Retina (tissue), 1 donor: ENCODE measurements around the gene IRF2BP1.
A peak's percentile ranks its signal among the peaks of the same experiment; 100 is the strongest.
"Not testable (repeated sequence)": the region's sequence is repeated elsewhere in the genome, so short reads cannot be mapped to it uniquely, and the experiment has no call there.

Experiments
- DNase-seq: peaks from one replicate; pipeline ENCODE4 v3.0.0-alpha.2; 2016

IRF2BP1 gene

DNA sequence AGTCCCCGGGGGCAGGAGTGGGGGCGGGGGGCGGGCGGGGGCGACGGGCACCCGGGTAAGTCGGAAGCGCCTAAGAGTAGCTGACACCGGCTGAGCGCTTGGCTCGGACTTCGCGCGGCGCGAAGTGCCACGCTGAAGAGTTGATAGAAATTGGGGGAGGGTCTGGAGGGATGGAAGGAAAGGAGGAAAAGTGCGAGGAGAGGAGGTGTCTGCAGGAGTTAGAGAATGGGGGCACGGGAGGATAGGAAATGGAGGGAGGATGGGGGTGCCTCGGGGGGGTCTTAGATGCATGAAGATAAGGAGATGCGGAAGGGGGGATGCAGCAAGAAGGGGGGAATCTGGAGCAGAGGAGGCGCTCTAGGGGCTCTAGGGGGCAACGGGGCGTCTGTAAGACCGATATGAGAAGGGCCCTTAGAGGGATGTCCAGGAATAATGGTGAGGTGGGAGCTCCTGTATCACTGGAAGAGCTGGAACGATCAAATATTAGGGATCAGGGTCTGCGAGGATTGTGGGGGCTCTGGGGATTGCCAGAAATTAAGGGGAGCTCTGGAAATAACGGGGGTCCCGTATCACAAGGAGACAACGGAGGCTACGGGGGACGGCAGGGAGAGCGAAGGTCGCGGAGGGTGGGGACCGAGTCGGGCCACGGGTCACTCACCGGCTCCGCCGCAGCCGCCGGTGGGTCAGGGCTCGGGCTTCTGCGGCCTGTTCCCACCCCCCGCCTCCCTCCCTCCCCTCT is 16.1 kb upstream of the IRF2BP1 start, which contains the start of gene MYPOP:
Gene MYPOP (minus strand): TSS at position 702 of the 739 bp plus-strand sequence. CDS start 840 bp downstream, outside the sequence.
- DNase-seq, result no peak

DNA sequence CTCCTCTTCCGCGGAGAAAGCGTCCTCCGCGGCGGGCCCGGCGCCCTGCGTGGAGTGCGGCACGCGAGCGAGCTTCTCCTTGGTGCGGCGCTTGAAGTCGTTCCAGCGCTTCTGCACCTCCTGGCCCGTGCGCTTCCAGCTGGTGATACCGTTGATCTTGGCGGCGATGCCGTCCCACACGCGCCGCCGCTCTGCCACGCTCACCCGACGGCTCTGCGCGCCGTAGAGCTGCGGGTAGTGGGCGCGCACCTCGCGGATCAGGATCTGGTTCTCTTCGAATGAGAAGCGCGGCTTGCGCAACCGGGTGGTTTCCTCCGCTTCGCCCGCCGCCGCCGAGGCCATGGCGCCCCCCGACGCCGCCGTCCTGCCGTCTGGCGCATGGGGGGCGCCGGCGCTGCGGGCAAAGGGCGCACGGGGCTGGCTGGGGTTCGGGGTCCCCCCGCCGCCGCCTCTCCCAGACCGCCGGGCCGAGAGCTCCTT is 15.5 kb upstream of the IRF2BP1 start:
- peak; percentile 55 for DNase-seq

DNA sequence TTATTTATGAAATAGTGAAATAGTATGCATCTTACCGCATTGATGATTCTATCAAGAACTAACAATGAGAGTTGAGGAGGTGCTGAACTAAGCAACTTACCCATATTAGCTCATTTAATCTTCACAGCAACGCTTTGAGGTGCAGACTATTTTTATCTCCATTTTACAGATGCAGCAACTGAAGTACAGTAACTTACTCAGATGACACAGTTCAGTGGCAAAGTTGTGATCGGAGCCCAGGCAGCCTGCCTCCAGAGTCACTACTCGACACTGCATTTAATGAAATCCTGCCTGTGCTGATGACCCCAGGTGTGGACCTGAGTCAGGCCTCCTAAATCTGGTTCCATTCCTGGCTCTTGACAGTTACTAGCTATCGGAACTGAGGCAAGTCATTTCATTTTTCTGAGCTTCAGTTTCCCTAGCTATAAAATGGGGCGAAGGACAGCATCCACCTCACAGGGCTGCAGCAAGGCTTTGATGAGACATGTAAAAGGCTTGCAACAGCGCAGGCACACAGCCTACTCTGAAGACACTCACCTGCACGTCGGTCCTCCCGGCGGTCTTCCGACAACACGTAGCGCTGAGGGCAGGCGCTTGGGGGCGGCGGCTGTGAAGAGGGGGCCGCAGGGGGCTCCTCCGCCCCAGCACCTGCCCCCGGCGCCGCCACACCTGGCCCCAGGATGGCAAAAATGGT is 14.9 kb upstream of the IRF2BP1 start:
- DNase-seq, result no peak

DNA sequence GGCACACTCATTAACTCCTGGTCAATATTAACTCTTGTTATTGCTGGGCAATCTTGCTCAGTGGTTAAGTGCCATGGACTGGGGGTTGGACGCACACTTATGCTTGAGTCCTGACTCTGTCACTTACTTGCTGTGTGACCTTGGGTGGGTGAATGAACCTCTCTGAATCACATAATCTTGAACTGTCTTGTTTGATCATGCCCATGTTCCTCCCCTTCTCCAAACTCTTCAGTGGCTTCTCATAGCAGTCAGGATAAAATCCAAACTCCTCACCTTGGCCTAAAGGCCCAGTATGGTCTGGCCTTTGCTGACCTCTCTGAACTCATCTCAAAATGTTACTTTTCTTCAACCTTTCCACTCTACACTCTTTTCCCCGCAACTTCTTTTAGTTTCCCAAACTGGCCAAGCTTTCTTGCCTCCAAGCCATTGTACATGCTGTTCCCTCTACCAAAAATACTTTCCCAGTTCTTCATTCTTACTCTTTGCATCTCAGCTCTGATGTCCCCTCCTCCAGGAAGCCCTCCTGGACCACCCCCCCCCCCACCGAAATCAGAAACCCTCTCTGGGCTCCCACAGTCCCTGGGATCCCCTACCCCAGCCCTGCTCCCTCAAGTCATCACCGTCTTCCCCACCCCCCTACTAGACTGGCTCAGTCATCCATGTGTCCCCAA is 14.1 kb upstream of the IRF2BP1 start:
- no peak for DNase-seq

DNA sequence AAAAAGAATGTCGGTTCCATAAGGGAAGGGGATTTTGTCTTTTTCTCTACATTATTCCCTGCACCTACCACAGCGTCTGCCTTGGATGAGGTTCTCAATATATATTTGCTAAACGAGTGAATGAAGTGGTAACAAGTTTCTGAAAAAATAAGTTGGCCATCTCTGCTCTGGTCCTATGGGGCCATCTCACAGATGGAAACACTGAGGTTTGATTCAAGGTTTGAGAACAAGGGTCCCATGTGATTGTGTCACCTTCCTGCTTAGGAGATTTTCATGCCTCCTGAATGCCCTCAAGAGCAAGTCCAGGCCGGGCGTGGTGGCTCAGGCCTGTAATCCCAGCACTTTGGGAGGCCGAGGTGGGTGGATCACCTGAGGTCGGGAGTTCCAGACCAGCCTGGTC is 13.3 kb upstream of the IRF2BP1 start:
- no peak for DNase-seq

DNA sequence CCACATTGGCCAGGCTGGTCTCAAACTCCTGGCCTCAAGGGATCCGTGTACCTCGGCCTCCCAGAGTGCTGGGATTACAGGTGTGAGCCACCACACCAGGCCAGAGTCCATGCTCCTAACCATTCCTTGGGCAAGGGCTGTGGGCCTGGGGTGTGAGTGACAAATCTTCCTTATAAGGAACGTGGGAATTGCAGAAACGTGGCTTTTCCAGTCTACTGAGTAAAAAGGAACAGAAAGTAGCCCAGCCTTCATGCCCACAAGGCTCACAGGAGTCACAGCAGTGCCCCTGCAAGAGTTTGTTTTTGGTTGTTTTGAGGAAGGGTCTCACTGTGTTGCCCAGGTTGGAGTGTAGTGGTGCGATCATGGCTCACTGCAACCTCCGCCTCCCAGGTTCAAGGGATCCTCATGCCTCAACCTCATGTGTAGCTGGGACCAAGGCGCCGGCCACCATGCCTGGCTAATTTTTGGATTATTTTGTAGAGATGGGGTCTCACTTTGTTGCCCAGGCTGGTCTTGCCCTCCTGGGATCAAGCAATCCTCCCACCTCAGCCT is 11.4 kb upstream of the IRF2BP1 start:
- DNase-seq, result no peak

DNA sequence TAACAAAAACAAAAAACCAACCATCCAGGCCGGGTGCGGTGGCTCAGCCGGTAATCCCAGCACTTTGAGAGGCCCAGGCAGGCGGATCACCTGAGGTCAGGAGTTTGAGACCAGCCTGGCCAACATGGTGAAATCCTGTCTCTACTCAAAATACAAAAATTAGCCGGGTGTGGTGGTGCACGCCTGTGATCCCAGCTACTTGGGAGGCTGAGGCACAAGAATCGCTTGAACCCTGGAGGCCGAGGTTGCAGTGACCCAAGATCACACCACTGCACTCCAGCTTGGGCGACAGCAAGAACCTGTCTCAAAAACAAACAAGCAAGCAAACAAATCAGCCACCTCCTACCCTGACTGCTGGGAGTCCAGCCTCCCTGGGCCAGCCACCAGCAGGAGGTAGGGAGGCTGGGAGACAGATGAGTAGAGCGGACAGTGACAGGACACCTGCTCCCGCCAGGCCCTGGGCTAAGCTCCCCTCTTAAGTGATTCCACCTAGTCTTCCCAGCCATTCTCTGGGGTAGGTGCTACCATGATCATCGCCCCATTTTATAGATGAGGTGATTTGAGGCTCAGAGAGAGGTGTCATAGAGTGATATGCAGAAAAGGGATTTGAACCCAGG is 10.2 kb upstream of the IRF2BP1 start:
- DNase-seq, result not testable (repeated sequence)

DNA sequence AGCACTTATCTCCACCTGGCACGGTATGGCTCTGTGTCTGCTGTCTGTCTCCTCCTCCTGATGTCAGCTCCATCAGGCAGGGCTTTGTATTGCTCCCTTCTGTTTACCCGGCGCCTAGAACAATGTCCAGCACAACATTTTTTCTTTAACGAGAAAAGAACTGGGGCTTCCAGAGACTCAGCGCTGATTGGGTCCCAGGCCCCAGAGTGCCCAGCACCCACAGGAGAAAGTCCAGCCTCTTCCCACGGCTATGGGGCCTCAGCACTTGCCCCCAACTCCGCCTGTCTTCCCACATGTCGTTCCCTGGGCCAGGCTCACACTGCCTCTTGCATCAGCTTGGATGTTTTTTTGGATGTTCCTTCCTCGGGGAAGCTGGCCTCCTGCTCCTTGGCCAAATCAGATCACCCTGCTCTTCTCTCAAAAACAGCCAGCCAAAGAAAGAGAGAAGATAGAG is 9.6 kb upstream of the IRF2BP1 start:
- DNase-seq, result no peak

DNA sequence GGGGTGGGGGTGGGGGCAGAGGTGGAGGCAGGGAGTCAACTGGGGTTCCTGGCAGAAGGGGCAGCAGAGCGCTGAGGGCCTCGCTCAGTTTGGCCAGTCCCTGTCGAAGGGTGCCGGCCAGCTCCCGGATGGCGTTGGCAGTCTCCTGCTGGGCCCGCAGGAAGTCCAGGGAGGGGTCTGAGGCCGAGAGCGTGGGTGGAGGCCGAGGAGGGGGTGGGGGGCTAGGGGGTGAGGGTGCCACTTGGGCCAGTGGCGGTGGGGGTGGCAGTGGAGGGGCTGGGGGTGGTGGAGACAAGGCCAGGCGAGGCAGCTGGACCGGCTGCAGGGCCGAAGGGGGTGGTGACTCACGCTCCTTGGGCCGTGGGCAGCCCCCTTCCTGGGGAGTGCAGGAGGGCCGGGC is 4.9 kb upstream of the IRF2BP1 start:
- DNase-seq, result no peak

DNA sequence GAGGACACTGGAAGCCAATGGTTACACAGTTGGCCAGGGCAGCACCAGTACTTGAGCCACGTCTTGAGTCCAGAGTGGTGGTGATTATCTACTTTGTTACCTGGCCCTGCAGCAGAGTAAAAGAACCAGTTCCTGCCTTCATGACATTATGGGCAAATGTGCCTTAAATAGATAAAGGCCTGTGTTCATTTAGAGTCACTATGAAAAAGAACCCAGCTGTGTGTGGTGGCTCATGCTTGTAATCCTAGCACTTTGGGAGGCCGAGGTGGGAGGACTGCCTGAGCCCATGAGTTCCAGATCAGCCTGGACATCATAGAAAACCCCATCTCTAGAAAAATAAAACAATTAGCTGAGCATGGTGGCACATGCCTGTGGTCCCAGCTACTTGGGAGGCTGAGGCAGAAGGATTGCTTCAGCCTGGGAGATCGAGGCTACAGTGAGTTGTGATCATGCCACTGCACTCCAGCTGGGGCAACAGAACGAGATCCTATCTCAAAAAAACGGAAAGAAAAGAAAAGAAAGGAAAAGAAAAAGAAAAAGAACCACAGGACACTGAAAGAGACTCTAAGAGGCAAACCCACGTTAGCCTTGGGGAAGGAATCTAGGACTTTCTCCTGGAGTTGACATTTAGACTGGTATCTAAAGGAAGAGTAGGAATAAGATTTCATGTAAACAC is 3.4 kb upstream of the IRF2BP1 start:
- DNase-seq, result no peak

DNA sequence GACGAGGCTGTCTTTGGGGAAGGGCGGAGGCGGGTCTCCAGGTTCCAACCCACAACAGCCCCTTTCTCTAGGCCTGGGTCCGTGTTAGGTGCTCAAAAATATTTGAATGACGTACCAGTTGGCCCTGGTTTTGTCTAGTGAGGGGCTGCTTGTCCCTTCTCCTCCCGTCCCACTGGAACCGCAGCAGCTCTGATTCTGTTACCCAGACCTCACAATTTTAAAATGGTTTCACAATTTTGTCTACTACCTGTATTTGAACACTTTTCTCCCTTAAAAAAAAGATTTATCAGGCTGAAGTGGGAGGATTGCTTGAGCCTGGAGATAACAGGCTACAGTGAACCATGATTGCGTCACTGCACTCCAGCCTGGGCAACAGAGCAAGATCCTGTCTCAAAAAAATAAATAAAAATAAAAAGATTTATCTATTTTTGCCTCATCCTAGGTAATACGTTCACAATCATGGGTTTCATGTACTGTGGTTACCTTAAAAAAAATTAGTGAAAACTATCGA is 1.3 kb upstream of the IRF2BP1 start:
- no peak for DNase-seq

DNA sequence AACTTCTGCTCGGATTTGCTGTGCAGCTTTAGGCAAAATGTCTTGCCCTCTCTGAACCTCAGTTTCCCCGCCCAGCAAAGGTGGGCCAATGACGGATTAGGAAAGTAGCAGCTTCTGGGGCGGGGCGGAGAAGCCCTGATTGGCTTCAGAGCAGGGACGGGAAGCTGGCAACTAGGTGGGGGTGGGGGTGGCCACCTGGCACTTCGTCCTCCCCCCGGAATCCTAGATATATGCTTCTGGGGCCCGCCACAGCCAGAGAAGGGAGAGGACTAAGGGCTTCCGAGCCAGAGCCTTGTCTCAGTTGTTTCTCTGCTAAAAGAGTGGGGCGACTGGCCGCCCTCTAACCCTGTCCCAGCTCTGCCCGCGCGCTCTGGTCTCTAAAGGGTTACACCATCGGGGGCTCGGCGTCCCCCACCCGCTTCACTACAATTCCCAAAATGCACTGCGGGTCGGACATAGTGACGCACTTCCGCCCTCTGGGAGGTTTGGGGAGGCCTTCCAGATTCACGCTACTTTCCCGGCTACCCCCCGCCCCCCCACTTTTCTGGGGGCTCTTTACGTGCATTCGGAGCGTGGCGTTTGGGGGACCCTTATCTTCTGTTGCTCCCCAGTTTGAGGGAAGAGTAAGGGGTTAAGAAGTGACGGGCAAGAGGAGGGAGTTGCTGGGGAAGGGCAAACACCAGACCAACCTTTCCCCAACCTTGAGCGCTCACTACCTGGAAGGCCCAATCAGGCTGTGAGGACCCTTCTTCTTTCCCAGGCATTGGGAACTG is 672 bp upstream of the IRF2BP1 start:
- peak; percentile 96 for DNase-seq

DNA sequence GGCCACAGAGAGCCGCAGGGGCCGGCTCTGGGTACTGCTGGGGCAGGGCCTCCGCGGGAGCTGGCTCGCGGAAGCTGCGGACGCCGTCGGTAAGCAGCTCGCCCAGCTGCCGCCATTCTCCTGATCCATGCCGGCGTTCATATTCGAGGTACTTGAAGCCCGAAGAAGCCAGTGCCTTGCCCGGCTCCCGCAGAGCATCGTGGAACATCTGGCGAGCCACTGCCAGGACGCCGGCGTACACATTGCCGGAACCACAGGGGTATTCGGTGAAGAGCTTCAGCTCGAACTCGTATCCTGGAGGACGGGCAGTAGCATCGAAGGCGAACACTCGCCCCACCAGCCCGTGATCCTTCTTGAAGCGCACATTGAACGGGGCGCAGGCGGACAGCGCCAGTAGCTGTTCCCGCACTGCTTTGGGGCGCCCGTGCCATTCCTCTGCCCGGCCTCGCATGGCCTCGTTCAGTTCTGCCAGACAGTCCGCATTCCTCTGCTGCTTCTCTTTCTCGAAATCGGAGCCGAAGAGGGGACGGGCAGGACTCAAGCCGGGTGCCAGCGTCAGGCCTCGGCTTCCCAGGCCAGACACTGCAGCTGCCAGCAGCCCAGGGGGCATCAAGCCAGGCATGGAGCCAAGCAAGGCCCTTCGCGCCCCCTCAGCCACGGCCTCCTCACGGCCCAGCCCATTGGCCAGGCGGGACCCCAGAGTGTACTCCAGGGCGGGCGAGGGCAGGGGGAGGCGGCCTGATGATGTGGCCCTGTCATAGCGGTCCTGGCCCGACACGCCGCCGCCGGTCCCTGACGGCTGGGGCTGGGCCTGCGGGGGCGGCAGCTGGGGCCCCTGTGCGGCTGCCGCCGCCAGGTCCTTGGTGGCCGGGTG is 1.0 kb downstream of the IRF2BP1 start:
- DNase-seq, result peak; percentile 21

DNA sequence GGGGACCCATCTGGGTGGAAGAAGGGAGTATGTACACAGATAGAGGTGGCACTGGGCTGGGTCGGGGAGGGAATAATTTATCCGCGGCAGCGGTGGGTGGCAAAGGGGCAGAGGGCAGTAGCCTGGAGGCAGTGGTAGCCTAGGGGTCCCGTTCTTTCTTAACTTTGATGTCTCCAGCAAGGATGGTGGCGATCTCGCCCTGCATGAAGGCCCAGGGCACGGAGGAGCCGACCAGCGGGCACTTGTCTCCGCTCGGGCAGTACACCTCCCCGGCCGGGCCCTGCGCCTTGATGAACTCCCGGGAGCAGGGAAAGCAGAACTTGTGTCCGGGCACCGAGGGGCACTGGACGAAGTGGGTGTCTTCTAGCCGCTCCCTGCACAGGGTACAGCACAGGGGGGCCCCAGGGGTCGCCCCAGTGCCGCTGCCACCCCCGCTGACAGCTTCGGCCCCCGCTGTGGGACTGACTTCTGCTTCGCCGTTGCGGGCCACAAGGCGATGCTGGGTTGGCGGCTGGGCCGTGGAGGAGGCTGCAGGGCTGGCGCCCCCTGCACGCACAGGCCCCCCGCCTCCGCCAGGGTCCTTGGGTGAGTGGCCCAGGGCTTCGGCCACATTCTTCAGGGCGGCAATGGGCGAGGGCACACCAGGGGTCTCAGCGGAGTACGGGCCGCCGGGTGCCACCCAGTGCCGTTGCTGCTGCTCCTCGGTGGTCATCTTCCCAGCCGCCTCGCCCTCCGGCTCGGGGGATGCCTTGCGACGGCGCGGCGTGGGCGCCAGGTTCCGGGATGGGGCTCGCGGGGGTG is 1.9 kb downstream of the IRF2BP1 start:
- no peak for DNase-seq

DNA sequence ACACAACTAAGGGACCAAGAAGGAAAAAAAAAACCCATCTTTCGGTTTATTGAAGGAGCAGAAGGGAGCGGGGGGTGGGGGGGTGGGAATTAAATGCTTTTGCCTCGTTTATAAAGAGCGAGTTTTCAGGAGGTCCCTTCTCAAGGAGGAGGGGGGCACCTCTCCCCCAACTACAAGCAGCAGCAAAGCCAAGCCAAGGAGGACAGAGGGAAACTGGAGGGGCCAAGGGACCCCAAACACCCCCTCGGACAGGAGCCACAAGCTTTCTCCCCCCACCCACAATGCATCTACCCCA is 2.4 kb downstream of the IRF2BP1 start:
- no peak for DNase-seq

DNA sequence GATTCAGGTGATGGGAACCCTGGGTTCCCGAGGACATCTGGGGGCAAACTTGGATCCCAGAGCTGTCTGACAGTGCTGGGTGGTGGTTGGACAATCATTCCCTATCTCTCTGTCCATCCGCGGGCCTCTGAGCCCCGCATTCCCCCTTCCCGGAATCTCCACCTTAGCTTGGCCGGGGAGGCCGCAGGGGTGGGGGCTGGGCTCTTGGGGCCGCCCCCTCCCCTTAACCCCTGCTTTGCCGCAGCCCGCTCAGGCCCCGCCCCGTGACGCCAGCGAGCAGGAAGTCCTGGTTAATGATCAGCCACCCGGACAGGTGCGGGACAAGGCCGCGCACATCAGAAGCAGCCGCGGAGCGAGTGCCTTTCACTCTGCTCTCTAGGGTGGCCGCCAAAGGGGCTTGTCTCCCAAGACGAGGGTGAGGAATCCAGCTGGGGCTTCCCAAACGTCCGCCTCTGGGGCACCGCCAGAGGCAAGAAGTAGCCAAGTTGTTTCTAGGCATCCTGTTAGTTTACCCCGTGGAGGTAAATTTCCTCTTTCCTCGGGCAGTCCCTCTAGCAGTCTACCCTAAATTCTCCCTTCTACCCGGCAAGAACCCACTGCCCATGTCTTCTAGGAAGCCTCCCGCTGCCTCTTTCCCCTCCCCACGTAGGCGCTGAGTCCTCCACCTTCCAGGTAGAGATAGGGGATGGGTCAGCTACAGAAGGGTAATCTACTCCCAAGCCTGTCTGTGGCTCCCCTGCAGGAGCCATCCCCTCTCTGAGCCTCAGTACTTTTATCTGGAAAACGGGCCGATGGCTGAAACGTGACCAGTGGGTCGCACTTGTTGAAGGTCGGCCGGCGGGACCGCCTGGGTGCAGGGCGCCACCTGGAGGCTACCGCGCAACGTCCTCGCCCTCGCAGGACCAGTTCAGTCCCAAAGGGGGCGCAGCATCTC is 3.0 kb downstream of the IRF2BP1 start:
- peak; percentile 95 for DNase-seq

DNA sequence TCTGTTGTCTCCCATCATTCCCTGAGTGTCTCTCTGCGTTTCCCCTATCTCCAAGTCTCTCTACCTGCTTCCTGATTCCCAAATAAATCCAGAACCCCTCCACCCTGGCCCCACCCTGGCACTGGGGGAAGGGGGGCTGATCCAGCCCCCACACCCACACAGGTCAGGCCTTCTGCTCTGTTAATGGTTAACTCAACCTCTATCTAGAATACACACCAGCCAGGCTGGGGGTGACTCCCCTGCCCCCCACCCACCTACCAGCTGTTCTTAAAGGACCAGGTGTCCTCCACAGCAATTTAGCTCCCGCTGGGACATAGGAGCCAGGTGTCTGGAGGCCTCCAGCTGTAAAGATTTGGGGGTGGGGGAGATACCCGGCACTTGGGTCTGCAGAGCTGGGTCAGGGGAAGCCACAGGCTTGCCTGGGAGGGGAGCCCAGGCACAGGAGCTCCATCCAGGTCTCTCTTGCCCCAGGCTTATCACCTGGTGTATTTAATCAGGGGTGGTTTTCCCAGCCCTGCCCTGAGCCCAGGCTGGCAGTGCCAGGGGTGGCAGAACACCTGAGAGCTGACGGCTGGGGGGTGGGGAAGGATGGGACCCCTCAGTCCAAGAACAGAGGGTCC is 3.9 kb downstream of the IRF2BP1 start:
- DNase-seq, result no peak
